GM18499 (cell line): ENCODE data around the gene ARPP21.
"Not testable (repeated sequence)": the region's sequence is repeated elsewhere in the genome, so short reads cannot be mapped to it uniquely, and the experiment has no call there.

ENCODE experiments used
- ATAC-seq: cut with Tn5 transposase; IDR thresholded peaks from one replicate; pipeline ENCODE4 v1.9.1; 2021; ENCODE audit warnings: moderate number of reproducible peaks; ENCODE audit not compliant: insufficient read depth, unreplicated experiment

Gene ARPP21

GRCh38 chr3:35776346-35776745 is 137.0 kb downstream of the ARPP21 start:
- no peak for ATAC-seq

- no peak for ATAC-seq
Measured at GRCh38 chr3:35777065-35777464, 137.7 kb downstream of the ARPP21 start.

- ATAC-seq: no peak
Measured at GRCh38 chr3:35777563-35778554, 138.5 kb downstream of the ARPP21 start.

GRCh38 chr3:35779611-35780010 is 140.3 kb downstream of the ARPP21 start:
- no peak for ATAC-seq

DNA sequence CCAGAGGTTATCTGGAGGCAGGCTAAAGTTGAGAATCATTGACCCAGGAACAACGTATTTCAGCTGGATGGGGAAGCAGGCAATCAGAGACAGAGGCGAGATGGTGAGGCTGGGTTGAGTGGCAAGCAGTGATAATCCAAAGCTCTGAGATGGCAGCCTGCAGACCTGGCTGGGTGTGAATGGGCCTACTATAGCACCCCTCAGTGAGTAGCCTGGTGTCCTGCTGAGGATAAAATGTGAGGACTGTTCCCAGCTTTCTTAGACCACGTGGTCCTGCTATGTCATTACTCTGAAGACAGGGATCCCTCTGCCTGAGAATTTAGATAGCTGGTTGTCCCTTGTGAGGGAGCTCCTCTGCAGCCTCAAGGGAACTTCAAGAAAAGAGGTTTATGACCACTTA is 141.5 kb downstream of the ARPP21 start:
- no peak for ATAC-seq

GRCh38 chr3:35781558-35781957 is 142.2 kb downstream of the ARPP21 start:
- ATAC-seq: no peak

DNA sequence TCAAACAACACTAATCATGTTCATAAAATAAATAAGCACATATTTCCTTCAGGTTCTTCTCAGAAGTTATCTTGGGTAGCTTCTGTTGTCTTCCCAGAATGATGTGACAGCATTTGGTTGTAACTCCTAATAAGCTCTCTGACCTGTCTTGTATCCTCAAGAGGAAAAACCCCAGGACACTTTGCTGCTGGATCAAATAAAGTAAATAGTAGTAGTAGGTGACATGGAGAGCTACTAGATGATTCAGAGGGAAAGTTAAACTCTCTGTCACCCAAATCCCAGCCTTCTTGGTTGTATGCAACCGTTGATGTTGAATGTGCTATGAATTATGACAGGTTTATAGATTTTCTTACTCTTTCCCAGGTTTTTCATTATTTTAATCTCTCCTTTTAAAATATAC is 143.0 kb downstream of the ARPP21 start:
- no peak for ATAC-seq

DNA sequence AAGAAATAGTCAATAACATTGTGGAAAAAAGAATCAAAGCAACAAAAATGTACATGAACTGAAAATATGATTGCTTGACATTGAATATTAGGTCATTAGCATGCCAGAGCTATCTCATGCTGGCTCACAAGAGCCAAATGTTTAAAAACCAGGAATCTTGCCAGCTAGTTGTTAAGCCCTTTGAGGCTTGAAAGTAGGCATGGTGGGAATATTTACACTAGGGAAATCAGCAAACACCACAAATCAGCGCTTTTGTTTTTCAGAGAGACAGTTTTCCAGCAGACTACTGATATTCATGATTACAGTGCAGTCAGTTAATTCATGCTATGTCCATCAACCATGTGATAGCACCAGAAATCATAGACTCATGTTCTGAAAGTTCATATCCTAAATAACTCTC is 144.8 kb downstream of the ARPP21 start:
- ATAC-seq: no peak

DNA sequence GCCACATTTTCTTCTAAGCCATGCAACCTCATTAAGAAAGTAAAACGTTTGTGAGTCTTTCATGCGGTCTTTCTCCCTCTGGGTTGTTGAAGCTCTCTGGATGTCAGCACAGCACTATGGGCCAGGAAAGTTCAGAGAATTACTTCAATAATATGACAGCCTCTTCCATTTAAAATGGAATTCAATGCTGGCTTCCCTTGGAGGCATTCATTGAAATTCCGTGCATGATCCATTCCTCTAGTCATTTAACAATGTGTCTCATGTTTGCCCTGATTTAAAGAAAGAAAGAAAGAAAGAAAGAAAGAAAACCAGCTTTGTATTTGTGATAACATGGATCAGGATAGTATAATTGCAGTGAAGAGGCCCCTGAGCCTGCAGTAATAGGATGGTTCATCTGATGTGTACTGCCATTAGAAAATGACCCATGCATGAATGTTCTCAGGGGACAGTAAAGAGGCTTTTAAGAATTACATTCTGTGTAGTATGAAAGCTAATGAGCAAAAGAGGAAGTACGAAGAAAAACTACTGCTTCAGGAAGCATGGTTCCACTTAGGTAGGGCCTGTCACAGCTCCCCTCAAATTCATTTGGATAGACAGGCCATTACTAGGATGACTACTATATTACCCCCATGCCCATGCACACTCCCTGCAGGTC is 146.0 kb downstream of the ARPP21 start:
- ATAC-seq: no peak

- ATAC-seq: no peak
Measured at GRCh38 chr3:35787936-35788335, 148.6 kb downstream of the ARPP21 start.

GRCh38 chr3:35789042-35789831 is 149.9 kb downstream of the ARPP21 start:
- ATAC-seq: no peak

DNA sequence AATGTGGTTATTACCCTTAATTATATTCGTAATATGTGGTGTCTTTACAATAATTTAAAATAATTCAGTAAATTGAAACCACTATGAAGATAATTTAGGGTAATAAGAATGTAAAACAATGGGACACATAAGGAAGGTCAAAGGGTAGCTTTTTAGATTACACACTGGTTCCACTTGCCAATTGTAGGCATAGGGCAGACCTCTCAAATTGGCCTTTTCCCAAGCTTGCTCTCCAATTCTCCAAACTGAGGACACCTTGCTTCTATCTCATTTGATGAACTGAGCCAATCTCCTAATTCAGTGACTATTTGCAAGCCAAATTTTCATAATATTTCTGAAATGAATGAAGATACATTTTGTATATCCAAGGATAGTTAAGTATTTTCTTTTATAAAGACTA is 151.4 kb downstream of the ARPP21 start:
- ATAC-seq: no peak

- ATAC-seq: no peak
Measured at GRCh38 chr3:35793667-35794066, 154.3 kb downstream of the ARPP21 start.

GRCh38 chr3:35800960-35801459 is 161.7 kb downstream of the ARPP21 start:
- no peak for ATAC-seq

DNA sequence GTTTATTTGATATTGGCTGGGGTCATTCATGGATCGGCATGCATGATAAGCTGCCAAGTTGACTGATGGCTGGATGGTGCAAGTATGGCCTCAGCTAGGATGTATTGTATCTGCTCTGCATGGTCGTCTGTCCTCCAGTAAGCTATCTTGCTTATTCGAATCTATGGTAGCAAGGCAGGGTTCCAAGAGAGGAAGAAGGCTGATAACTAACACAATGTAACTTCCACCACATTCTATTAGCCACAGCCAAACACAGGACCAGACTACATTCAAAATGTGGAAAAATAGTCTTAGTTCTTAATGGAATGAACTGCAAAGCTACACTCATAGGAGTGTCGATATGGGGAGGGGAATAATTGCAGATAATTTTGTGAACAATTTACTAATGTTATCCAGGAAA is 175.2 kb downstream of the ARPP21 start:
- ATAC-seq: no peak

GRCh38 chr3:35815796-35816195 is 176.5 kb downstream of the ARPP21 start:
- ATAC-seq: not testable (repeated sequence)

GRCh38 chr3:35817216-35817615 is 177.9 kb downstream of the ARPP21 start:
- ATAC-seq: no peak

- no peak for ATAC-seq
Measured at GRCh38 chr3:35832140-35832571, 192.8 kb downstream of the ARPP21 start.
